ENCODE results near the gene MGMT. TPM values are rescaled to one million over a fixed set of nuclear protein-coding genes. Genes with fewer than 3 reads are reported as not detected.

Gene MGMT
- total RNA-seq, 1 donor from 2014 or later, result 25.9 TPM

- H3K27ac Mint-ChIP-seq (ENCODE audit: unreplicated experiment), result no peak overlapping the region
- no peak for DNase-seq (ENCODE audit: low spot score)
These were observed 327.0 kb downstream of the MGMT start for GRCh38 chr10:129793996-129794395.

GRCh38 chr10:129796710-129797420 lies 329.8 kb downstream of the MGMT start:
- Mint-ChIP-seq H3K4me3 (ENCODE audit: unreplicated experiment) (no peak overlapping the region), H3K9me3 (ENCODE audit: unreplicated experiment) (no peaks in the 10 kb centered on the region), H3K27me3 (ENCODE audit: unreplicated experiment) (no peaks in the 10 kb centered on the region), H3K4me1 (ENCODE audit: unreplicated experiment) (no peaks in the 10 kb centered on the region), H3K27ac (ENCODE audit: unreplicated experiment) (no peak overlapping the region), H3K36me3 (ENCODE audit: low read depth, unreplicated experiment) (no peaks in the 10 kb centered on the region)
- no peak for TF ChIP-seq CTCF (IDR thresholded peaks at IDR 0.05; ENCODE audit: unreplicated experiment)
- DNase-seq (ENCODE audit: low spot score), result no peak

More at GRCh38 chr10:129793996-129794395, 327.0 kb downstream of the MGMT start:
- H3K36me3 Mint-ChIP-seq (ENCODE audit: low read depth, unreplicated experiment), result no peaks in the 10 kb centered on the region
- H3K9me3 Mint-ChIP-seq (ENCODE audit: unreplicated experiment), result no peaks in the 10 kb centered on the region
- H3K27me3 Mint-ChIP-seq (ENCODE audit: unreplicated experiment), result no peaks in the 10 kb centered on the region
- H3K4me3 Mint-ChIP-seq (ENCODE audit: unreplicated experiment), result no peak overlapping the region
- H3K4me1 Mint-ChIP-seq (ENCODE audit: unreplicated experiment), result no peaks in the 10 kb centered on the region
- no peak for TF ChIP-seq CTCF (IDR thresholded peaks at IDR 0.05; ENCODE audit: unreplicated experiment)

- H3K36me3 Mint-ChIP-seq (ENCODE audit: low read depth, unreplicated experiment), result no peaks in the 10 kb centered on the region
- DNase-seq (ENCODE audit: low spot score), result no peak
- no peak overlapping the region for H3K4me3 Mint-ChIP-seq (ENCODE audit: unreplicated experiment)
- no peaks in the 10 kb centered on the region for H3K27me3 Mint-ChIP-seq (ENCODE audit: unreplicated experiment)
- peaks cover 3% of the 10 kb centered on the region for H3K9me3 Mint-ChIP-seq (ENCODE audit: unreplicated experiment)
- no peak for TF ChIP-seq CTCF (IDR thresholded peaks at IDR 0.05; ENCODE audit: unreplicated experiment)
- no peaks in the 10 kb centered on the region for H3K4me1 Mint-ChIP-seq (ENCODE audit: unreplicated experiment)
- H3K27ac Mint-ChIP-seq (ENCODE audit: unreplicated experiment), result no peak overlapping the region
These were observed 332.9 kb downstream of the MGMT start for GRCh38 chr10:129799942-129800341.

GRCh38 chr10:129800796-129801340 lies 333.8 kb downstream of the MGMT start:
- no peak for TF ChIP-seq CTCF (IDR thresholded peaks at IDR 0.05; ENCODE audit: unreplicated experiment)
- Mint-ChIP-seq H3K27ac (ENCODE audit: unreplicated experiment) (no peak overlapping the region), H3K36me3 (ENCODE audit: low read depth, unreplicated experiment) (no peaks in the 10 kb centered on the region), H3K4me1 (ENCODE audit: unreplicated experiment) (no peaks in the 10 kb centered on the region), H3K4me3 (ENCODE audit: unreplicated experiment) (no peak overlapping the region), H3K9me3 (ENCODE audit: unreplicated experiment) (peaks cover 3% of the 10 kb centered on the region), H3K27me3 (ENCODE audit: unreplicated experiment) (no peaks in the 10 kb centered on the region)
- DNase-seq (ENCODE audit: low spot score), result no peak

GRCh38 chr10:129807211-129807610 lies 340.2 kb downstream of the MGMT start:
- no peak overlapping the region for H3K27ac Mint-ChIP-seq (ENCODE audit: unreplicated experiment)
- no peaks in the 10 kb centered on the region for H3K4me1 Mint-ChIP-seq (ENCODE audit: unreplicated experiment)
- no peaks in the 10 kb centered on the region for H3K36me3 Mint-ChIP-seq (ENCODE audit: low read depth, unreplicated experiment)
- peaks cover 5% of the 10 kb centered on the region for H3K9me3 Mint-ChIP-seq (ENCODE audit: unreplicated experiment)
- no peak overlapping the region for H3K4me3 Mint-ChIP-seq (ENCODE audit: unreplicated experiment)
- TF ChIP-seq CTCF (IDR thresholded peaks at IDR 0.05; ENCODE audit: unreplicated experiment), result no peak
- no peak for DNase-seq (ENCODE audit: low spot score)
- peaks cover 3% of the 10 kb centered on the region for H3K27me3 Mint-ChIP-seq (ENCODE audit: unreplicated experiment)
